Measurements from ENCODE around the gene ARHGAP23. TPM values are rescaled to one million over a fixed set of nuclear protein-coding genes. Genes with fewer than 3 reads are reported as not detected.

Gene ARHGAP23
- total and polyA plus RNA-seq, 2 donors (not counting 3 experiments of a cell fraction or from before 2014, with no cell fraction given) = 25.4 to 190 TPM

DNA sequence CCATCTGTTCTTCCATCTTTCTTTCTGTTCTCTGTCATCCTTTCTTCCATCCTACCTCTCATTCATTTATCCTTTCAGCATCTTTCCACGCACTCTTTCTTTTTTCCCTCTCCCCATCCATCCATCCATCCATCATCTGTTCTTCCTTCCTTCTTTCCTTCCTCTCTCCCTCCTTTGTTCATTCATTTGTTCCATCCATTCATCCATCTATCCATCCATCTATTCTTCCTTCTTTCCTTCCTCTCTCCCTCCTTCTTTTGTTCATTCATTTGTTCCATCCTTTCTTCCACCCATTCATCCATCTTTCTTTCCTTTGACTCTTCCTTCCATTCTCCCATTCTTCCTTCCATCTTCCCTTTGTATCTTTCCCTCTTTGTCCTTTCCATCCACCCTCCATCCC, 39.2 kb downstream of the ARHGAP23 start:
- Histone ChIP-seq H4K20me1 (replicated peaks; ENCODE audit: control insufficient read depth, extremely low read depth, insufficient read depth, low read length) (no peaks in the 10 kb centered on the region), H3K4me1 (ENCODE audit: control insufficient read depth, extremely low read depth, insufficient read depth, low read length) (peaks cover 45% of the 10 kb centered on the region), H3K9me3 (replicated peaks; ENCODE audit: control insufficient read depth, insufficient read depth, low read length) (no peaks in the 10 kb centered on the region), H3K9ac (replicated peaks; ENCODE audit: extremely low read depth, insufficient read depth, low read length) (no peak overlapping the region), H3K27me3 (ENCODE audit: control insufficient read depth in 2 of 2, insufficient read depth in 2 of 2, low read length in 2 of 2) (no peaks in the 10 kb centered on the region), H3K9me1 (replicated peaks; ENCODE audit: control insufficient read depth, extremely low read depth, insufficient read depth, low read length) (no peaks in the 10 kb centered on the region), H3K79me2 (ENCODE audit: control insufficient read depth, insufficient read depth, low read length) (peaks cover 56% of the 10 kb centered on the region), H3K27ac (ENCODE audit: insufficient read depth, low read depth, low read length) (no peak overlapping the region), H3K4me2 (ENCODE audit: insufficient read depth, low read length) (no peak overlapping the region), H3K36me3 (ENCODE audit: control insufficient read depth in 2 of 2, extremely low read depth in 1 of 2, insufficient read depth in 2 of 2, low read length in 2 of 2) (peaks cover 28 to 51% of the 10 kb centered on the region in 2 experiments), H2AFZ (ENCODE audit: low read depth, low read length) (no peak overlapping the region), H3K4me3 (replicated peaks in 1 of 3; ENCODE audit: insufficient read depth in 1 of 3, low read depth in 1 of 3, low read length in 3 of 3) (no peak overlapping the region)
- dilution Hi-C loops (cut with MboI; ENCODE audit: extremely low pct_ligation_motif_present, low sequenced_read_pairs) = no loop called here
- CTCF ChIA-PET = no interaction called here
- no peak for FAIRE-seq
- POLR2A ChIA-PET = no interaction called here
- BruUV-seq (replicated peaks) = no TSS peak
- intact Hi-C loops (cut with micrococcal nuclease) = no loop called here
- no peak for DNase-seq (ENCODE audit: low read depth, low spot score)
- TF ChIP-seq MYC (IDR thresholded peaks at IDR 0.05; ENCODE audit: low read depth, low read length) = no peak
- TF ChIP-seq GATA2 (IDR thresholded peaks at IDR 0.05; ENCODE audit: insufficient read depth, insufficient read length, low read depth, low read length) = no peak
- TF ChIP-seq JUN (IDR thresholded peaks at IDR 0.05; ENCODE audit: borderline replicate concordance, insufficient read depth, insufficient read length, low read depth) = no peak
- no peak for TF ChIP-seq POLR2AphosphoS5 (IDR thresholded peaks at IDR 0.05; ENCODE audit: insufficient read depth, low read depth, low read length)
- no peak for TF ChIP-seq EZH2 (IDR thresholded peaks at IDR 0.05; ENCODE audit: borderline replicate concordance, low read depth, low read length, severe bottlenecking)
- TF ChIP-seq, protein P1, sequence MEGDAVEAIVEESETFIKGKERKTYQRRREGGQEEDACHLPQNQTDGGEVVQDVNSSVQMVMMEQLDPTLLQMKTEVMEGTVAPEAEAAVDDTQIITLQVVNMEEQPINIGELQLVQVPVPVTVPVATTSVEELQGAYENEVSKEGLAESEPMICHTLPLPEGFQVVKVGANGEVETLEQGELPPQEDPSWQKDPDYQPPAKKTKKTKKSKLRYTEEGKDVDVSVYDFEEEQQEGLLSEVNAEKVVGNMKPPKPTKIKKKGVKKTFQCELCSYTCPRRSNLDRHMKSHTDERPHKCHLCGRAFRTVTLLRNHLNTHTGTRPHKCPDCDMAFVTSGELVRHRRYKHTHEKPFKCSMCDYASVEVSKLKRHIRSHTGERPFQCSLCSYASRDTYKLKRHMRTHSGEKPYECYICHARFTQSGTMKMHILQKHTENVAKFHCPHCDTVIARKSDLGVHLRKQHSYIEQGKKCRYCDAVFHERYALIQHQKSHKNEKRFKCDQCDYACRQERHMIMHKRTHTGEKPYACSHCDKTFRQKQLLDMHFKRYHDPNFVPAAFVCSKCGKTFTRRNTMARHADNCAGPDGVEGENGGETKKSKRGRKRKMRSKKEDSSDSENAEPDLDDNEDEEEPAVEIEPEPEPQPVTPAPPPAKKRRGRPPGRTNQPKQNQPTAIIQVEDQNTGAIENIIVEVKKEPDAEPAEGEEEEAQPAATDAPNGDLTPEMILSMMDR (IDR thresholded peaks at IDR 0.05; ENCODE audit: extremely low read depth in 1 of 2, insufficient read depth in 1 of 2, low read depth in 1 of 2, low read length in 2 of 2) = no peak
- TF ChIP-seq, protein P2, sequence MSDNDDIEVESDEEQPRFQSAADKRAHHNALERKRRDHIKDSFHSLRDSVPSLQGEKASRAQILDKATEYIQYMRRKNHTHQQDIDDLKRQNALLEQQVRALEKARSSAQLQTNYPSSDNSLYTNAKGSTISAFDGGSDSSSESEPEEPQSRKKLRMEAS (IDR thresholded peaks at IDR 0.05; ENCODE audit: insufficient read depth, insufficient read length) = no peak
- TF ChIP-seq FOS (IDR thresholded peaks at IDR 0.05; ENCODE audit: borderline replicate concordance, insufficient read depth, low read length) = no peak
- no peak for TF ChIP-seq POLR2A (IDR thresholded peaks at IDR 0.05; ENCODE audit: low read depth, low read length)
